HL-60/S4 treated with retinoic acid at 250 ng/mL for 4 days and 3 days (cell line): Measurements from ENCODE around the gene RPGRIP1.
"Not testable (repeated sequence)": the region's sequence is repeated elsewhere in the genome, so short reads cannot be mapped to it uniquely, and the experiment has no call there.

ENCODE experiments used
- in situ Hi-C: fragments of 300-500 bp; cut with MboI; formaldehyde crosslinking; loops from 2 replicates; pipeline ENCODE4 v1.7.0; 2022; ENCODE audit warnings: low sequenced_read_pairs

The RPGRIP1 gene

GRCh38 chr14:21258005-21258888 lies 21.6 kb upstream of the RPGRIP1 start:
- in situ Hi-C loops: no loop called here

DNA sequence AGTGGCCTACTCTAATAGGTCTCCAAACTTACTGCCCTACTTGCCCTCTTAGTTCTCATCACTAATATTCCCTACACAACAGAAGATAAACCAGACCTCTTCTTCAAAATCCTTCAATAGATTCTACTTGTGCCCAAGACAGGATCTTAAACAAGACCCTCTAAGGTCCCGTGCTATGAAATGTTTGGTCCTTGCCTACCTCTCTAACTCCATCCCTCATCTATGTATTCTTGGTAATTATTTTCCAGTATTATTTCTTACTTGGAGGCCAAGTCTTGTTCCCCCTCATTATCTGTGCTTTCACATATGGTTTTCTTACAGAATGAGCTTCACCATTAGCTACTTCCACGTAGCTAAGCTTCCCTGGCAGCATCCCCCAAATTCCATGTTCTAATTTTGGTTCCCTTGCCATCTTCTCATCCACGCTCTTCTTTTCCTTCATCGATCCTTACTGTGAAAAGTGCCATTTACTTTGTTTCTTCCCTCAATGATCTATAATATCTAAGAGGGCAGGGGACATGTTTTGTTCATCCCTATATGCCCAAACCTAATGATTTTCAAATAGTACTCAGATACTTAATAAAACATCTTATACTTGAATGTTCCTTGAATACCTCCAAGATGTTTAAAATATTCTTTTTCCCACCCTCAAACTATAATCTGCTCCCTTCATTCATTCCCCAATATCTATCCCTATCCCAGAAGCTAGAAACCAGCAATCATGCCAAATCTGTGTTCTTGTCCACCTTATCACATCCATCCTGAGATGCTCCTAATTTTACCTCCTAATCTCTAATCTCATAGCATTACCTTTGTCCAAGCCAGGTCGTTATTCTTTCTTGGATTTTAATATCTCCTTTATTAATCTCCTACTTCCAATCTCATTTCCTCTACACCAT lies 20.7 kb upstream of the RPGRIP1 start:
- in situ Hi-C loops: no loop called here

DNA sequence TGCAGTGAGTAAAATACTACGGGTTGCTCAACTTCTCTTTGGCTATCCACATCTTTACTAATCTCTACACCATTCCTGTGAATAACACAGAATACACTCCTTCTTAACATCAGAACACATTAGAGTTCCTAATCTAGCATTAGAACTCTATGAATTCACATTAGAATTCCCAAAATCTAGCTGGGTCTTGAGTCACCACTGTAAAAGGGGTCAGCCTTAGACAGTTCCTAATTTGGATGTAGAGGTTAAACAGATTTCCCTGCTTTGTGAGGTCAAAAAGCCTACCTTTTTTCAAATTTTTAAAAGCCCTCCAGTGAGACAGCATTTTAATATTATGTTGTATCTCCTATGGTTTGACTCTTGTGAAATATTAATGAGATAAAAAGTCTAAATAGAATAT lies 18.1 kb upstream of the RPGRIP1 start:
- in situ Hi-C loops: no loop called here

GRCh38 chr14:21262410-21262809 lies 17.5 kb upstream of the RPGRIP1 start:
- in situ Hi-C loops: no loop called here

DNA sequence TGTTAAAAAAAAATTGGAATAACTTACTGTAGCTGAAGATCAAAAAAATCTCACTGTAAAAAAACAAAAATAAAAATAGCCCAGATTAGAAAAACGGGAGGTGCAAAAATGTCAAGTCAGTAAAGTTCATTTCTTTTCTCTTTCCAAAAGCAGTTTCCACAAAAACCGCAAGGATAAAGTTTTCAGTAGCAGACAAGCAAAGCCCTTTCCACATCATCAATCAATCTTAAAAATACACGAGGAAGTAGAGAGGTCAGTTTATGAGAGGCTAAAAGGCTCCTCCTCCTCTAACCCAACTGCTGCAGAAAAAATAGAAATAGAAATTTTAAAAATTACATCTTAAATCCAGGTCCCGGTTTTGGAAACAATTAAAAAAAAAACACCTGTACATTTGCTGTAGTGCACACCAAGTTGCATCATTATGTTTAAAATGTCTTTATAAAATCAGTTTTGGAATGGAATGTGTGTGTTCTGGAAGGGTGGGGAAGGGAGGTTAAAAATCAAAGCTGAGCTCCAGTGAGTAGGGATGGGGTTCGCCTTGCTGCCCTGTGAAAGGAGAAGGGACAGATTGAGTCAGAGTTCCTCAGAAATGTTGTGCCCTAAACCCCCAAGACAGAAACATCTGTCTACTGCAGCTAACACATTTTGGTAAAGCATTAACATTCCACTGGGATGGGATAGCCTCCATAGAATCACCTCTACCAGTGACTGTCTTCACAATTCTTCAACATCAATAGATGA lies 16.4 kb upstream of the RPGRIP1 start:
- in situ Hi-C loops: no loop called here

- in situ Hi-C loops: no loop called here
Measured at GRCh38 chr14:21264025-21264801, 15.7 kb upstream of the RPGRIP1 start.

DNA sequence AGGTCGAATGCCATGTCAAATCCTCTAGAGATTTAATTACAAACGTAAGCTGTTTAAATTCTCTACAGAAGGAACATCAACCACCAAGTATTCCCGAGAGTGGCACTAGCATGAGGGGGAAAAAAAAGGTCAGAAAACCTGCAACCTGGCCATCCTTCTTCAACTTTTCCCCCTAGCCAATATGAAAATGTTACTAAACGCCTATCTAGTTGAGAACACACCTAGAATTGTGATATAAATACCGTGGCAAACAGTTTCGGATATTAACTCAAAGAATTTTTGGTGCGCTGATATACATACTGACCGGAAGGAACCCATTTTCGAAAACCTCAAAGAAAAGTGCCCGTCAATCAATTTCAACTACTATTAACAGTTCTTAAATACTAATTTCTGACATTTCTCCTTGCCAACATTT lies 12.4 kb upstream of the RPGRIP1 start:
- in situ Hi-C loops: no loop called here

GRCh38 chr14:21267886-21268616 lies 11.8 kb upstream of the RPGRIP1 start:
- in situ Hi-C loops: no loop called here

DNA sequence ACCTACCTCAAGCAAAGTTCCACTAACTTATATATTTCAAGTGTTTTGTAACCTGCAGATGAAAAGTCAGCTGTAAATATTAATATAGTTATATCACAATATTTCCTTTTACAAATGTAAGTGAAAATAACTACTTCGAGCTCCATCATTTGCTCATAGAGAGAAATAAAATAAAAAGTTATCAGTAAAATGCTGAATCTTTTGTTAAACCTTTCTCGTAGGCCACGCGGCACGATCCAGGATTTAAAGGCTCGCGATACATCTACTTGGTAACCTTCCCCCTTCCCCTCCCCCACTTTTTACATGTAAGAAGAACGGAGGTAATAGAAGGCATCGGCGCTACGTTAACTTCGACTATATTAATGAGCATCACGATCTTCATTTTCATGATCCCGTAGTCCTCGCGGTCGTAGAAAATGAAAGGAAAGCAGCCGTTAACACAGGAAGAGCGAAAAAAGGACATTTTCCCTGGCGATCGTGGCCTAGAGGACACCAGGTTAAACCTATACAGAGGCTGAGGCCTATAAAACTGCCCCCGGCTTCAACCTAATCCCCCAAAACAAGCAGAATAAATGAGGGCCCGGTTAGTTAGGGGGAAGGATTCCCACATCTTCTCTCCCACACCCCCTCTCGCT lies 11.1 kb upstream of the RPGRIP1 start:
- in situ Hi-C loops: no loop called here

DNA sequence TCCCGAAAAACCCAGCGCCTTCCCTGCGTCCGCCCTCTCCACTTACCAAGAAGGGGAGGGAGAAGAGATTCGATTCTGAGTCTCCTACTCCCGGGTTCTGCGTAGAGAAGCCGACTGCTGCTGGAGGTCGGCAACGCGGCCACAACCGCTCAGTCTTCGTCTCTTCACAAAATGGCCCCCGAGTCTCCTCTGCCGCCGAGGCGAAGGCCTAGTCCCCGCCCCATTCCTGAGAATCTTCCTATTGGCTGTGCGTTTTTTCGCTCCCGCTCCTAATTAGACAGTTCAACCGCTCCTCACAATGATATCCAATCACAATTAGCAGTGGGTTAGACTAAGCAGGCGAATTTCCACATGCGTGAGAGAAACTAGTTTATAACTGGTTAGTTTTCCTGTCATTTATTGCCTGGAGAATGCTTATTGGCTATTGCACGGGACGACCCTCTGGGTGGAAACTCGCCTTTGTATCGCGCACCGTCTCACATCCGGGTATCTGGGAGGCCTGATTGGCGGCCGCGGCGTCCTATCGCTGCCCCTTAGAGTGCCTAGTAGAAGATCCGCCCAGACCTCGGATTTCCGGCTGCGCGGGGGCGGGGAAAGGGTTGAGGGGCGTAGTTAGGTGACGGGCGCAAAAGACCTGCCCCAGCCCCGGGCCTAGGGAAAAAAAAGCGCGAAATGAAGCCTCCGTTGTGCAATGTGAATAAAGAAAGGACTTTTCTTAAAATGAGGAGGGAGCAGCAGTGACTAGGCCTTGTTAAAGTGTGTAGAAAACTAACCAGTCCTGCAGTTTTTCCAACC lies 10.4 kb upstream of the RPGRIP1 start, which contains the start of gene HNRNPC:
Gene HNRNPC (minus strand): TSS at position 191 of the 795 bp plus-strand sequence. CDS start 35,249 bp downstream, outside the sequence.
- in situ Hi-C loops: no loop called here

- in situ Hi-C loops: not testable (repeated sequence)
Measured at GRCh38 chr14:21272661-21273060, 7.2 kb upstream of the RPGRIP1 start.

- in situ Hi-C loops: no loop called here
Measured at GRCh38 chr14:21275261-21275858, 4.5 kb upstream of the RPGRIP1 start.

GRCh38 chr14:21278632-21279031 lies 1.3 kb upstream of the RPGRIP1 start:
- in situ Hi-C loops: no loop called here

DNA sequence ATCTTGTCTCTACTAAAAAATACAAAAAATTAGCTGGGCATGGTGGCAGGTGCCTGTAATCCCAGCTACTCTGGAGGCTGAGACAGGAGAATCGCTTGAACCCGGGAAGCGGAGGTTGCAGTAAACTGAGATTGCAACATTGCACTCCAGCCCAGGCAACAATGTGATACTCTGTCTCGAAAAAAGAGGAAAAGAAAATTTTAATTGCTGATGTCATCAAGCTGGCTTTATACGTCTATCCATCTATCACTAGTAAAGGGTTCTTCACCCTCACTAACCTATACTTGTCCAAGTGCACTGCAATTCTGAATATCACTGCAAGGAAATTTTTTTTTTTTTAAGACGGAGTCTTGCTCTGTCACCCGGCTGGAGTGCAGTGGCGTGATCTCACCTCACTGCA lies 2.0 kb downstream of the RPGRIP1 start:
- in situ Hi-C loops: not testable (repeated sequence)

DNA sequence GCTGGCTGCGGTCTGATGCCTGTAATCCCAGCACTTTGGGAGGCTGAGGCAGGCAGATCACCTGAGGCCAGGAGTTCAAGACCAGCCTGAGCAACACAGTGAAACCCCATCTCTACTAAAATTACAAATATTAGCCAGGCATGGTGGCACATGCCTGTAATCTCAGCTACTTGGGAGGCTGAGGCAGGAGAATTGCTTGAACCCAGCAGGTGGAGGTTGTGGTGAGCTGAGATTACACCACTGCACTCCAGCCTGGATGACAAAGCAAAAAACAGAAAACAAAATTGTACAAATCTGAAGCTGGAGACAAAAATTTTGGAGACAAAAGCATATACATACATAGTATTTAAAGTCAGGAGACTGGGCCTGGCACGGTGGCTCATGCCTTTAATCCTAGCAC lies 6.6 kb downstream of the RPGRIP1 start:
- in situ Hi-C loops: not testable (repeated sequence)

- in situ Hi-C loops: no loop called here
Measured at GRCh38 chr14:21287168-21287567, 7.3 kb downstream of the RPGRIP1 start.

- in situ Hi-C loops: not testable (repeated sequence)
Measured at GRCh38 chr14:21294026-21294425, 14.1 kb downstream of the RPGRIP1 start.

DNA sequence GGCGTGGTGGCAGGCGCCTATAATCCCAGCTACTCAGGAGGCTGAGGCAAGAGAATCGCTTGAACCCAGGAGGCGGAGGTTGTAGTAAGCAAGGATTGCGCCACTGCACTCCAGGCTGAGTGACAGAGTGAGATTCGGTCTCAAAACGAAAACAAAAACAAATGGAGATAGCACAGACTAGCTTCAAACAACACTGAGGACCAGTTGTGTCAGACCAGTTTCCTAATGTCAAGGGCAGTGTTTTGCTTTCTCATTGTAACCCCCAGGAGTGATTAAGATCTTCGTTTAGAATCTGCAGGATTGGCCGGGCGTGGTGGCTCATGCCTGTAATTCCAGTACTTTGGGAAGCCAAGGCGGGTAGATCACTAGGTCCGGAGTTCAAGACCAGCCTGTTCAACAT lies 18.5 kb downstream of the RPGRIP1 start:
- in situ Hi-C loops: no loop called here
